Measurements from ENCODE around the gene STK38. TPM values are rescaled to one million over a fixed set of nuclear protein-coding genes. Genes with fewer than 3 reads are reported as not detected.

The STK38 gene
- total RNA-seq, result 26.8 and 27.7 TPM in 2 replicates
- long read RNA-seq, transcript STK38-201 (14 exons, 3,576 nt), result major isoform, 10 of 46 reads
- long read RNA-seq, partial matches to known transcripts, result 7 of 46 reads
- long read RNA-seq, other reads (novel, unspliced or antisense), result 29 of 46 reads

- peaks cover 26% of the 10 kb centered on the region for H3K4me1 Mint-ChIP-seq
- no peaks in the 10 kb centered on the region for H3K9me3 Mint-ChIP-seq
- H3K27me3 Mint-ChIP-seq (ENCODE audit: low read depth), result no peaks in the 10 kb centered on the region
- peak within 1 kb of the TSS; percentile 96 for H3K4me3 Mint-ChIP-seq
- H3K36me3 Mint-ChIP-seq (ENCODE audit: low read depth), result peaks cover 2% of the 10 kb centered on the region
- DNase-seq (ENCODE audit: low read depth, low spot score), result peak; percentile 89
- peak within 1 kb of the TSS; percentile 95 for H3K27ac Mint-ChIP-seq (ENCODE audit: unreplicated experiment)
- TF ChIP-seq CTCF (conservative IDR thresholded peaks at IDR 0.05), result peak; percentile 19
Observed at GRCh38 chr6:36546920-36547645, at the start of gene STK38. Gene STK38, minus strand, starts transcription at chr6:36547479. Its CDS starts 7,277 bp downstream, at chr6:36540202.

DNA sequence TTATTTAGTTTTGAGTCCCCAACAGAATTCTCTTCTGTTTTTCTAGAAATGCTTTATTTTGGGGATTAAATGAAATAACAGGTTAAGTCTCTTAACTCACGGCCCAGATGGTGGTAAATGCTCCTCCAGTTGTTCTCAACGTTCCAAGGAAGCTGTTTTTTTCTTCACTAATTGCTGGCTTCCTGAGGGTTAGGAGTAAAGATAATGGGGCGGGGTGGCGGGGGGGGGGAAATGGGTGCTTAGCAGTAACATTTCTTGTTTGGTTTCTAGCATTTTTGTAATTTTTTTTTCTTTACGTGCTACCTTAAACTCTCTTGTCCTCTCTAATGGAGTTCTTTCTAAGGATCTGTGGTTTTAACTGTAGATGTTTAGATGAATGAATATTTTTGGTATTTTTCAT is 49.1 kb upstream of the STK38 start:
- no peak for TF ChIP-seq CTCF (conservative IDR thresholded peaks at IDR 0.05)
- Mint-ChIP-seq H3K4me3 (peak overlapping the region; percentile 97), H3K4me1 (peaks cover 62% of the 10 kb centered on the region)

GRCh38 chr6:36594816-36595643 is 47.8 kb upstream of the STK38 start:
- Mint-ChIP-seq H3K27ac (ENCODE audit: unreplicated experiment) (peak overlapping the region; percentile 100), H3K27me3 (ENCODE audit: low read depth) (peaks cover 38% of the 10 kb centered on the region), H3K4me1 (peaks cover 51% of the 10 kb centered on the region), H3K36me3 (ENCODE audit: low read depth) (peaks cover 45% of the 10 kb centered on the region), H3K4me3 (peak overlapping the region; percentile 97), H3K9me3 (no peaks in the 10 kb centered on the region)
- TF ChIP-seq CTCF (conservative IDR thresholded peaks at IDR 0.05), result no peak
- DNase-seq (ENCODE audit: low read depth, low spot score), result no peak

More for the DNA sequence above, 49.1 kb upstream of the STK38 start:
- H3K9me3 Mint-ChIP-seq, result no peaks in the 10 kb centered on the region
- peaks cover 40% of the 10 kb centered on the region for H3K27me3 Mint-ChIP-seq (ENCODE audit: low read depth)
- no peak for DNase-seq (ENCODE audit: low read depth, low spot score)
- peak overlapping the region; percentile 100 for H3K27ac Mint-ChIP-seq (ENCODE audit: unreplicated experiment)
- H3K36me3 Mint-ChIP-seq (ENCODE audit: low read depth), result peaks cover 49% of the 10 kb centered on the region

DNA sequence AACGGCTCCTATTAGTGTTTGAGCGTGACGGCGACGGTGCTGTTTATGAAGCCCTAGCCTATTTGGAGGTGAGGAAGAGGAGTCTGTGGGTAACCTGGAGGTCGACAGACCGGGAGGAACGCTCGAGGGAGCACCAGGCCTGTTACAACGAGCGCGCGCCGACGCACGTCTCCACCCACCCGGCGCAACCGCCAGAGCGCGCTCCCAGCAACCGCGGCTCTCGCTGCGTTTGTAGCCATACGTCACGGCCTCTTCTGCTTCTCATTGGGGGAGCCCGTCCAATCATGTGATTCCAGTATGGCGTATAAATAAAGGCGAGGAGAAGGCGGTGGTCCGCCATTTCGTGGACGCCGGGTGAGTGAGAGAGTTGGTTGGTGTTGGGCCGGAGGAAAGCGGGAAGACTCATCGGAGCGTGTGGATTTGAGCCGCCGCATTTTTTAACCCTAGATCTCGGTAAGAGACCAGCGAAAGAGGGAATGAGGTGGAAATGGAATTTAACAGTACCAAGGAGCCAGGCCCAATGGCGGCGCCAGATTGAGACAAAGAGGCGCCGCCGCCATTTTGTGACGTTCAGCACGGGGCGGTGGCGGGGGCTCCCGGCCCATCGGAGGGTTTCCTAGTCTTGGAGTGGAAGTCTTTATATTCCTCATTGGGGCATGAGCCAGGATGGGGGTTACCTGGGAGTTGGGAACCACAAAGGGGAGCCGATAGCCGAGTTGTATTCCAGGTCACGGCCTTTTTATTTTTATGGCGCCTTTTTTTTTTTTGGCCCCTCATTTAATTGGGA is 46.9 kb upstream of the STK38 start, which contains the start of gene SRSF3:
Gene SRSF3, plus strand, starts transcription at position 334 of the 787 bp plus-strand sequence. CDS start 2,401 bp downstream, outside the sequence.
- H3K36me3 Mint-ChIP-seq (ENCODE audit: low read depth), result peaks cover 39% of the 10 kb centered on the region

More for the DNA sequence above, 46.9 kb upstream of the STK38 start, which contains the start of gene SRSF3:
- peaks cover 32% of the 10 kb centered on the region for H3K27me3 Mint-ChIP-seq (ENCODE audit: low read depth)
- DNase-seq (ENCODE audit: low read depth, low spot score), result peak; percentile 92
- peak within 1 kb of the TSS; percentile 97 for H3K4me3 Mint-ChIP-seq
- H3K9me3 Mint-ChIP-seq, result no peaks in the 10 kb centered on the region
- H3K27ac Mint-ChIP-seq (ENCODE audit: unreplicated experiment), result peak within 1 kb of the TSS; percentile 100
- TF ChIP-seq CTCF (conservative IDR thresholded peaks at IDR 0.05), result peak; percentile 59
- H3K4me1 Mint-ChIP-seq, result peaks cover 44% of the 10 kb centered on the region
